H9 (cell line): ENCODE data around the gene DHCR7. TPM values are rescaled to one million over a fixed set of nuclear protein-coding genes. Genes with fewer than 3 reads are reported as not detected.

Experiments used
- DNase-seq: peaks from one replicate; pipeline ENCODE4 v3.0.0-alpha.2; 2017
- H2AFZ ChIP-seq: one replicate; pipeline ENCODE4 v1.6.1; 2013; ENCODE audit warnings: mild to moderate bottlenecking, low read length, control low read depth, moderate library complexity
- H2AK5ac ChIP-seq: 2 replicates; pipeline ENCODE4 v1.6.1; 2013; ENCODE audit warnings: low read length, control low read depth, mixed read lengths; ENCODE audit not compliant: insufficient read length
- H2BK120ac ChIP-seq: one replicate; pipeline ENCODE4 v1.6.1; 2013; ENCODE audit warnings: low read depth, mild to moderate bottlenecking, low read length, control low read depth, inconsistent platforms; ENCODE audit not compliant: poor library complexity, severe bottlenecking
- H2BK12ac ChIP-seq: 2 replicates; pipeline ENCODE4 v1.6.1; 2013; ENCODE audit warnings: low read length, control low read depth, mixed read lengths, low read depth; ENCODE audit not compliant: insufficient read length
- H2BK15ac ChIP-seq: 2 replicates; pipeline ENCODE4 v1.6.1; 2013; ENCODE audit warnings: low read depth, low read length, control low read depth
- H2BK20ac ChIP-seq: one replicate; pipeline ENCODE4 v1.6.1; 2013; ENCODE audit warnings: low read depth, mild to moderate bottlenecking, low read length, control low read depth, inconsistent platforms; ENCODE audit not compliant: poor library complexity, severe bottlenecking
- H2BK5ac ChIP-seq: 2 replicates; pipeline ENCODE4 v1.6.1; 2013; ENCODE audit warnings: low read length, control low read depth, mixed read lengths; ENCODE audit not compliant: insufficient read length
- H3K14ac ChIP-seq: 2 replicates; pipeline ENCODE4 v1.6.1; 2013; ENCODE audit warnings: low read length, control low read depth; ENCODE audit not compliant: insufficient read depth
- H3K18ac ChIP-seq: 2 replicates; pipeline ENCODE4 v1.6.1; 2013; ENCODE audit warnings: low read depth, mild to moderate bottlenecking, mixed read lengths, low read length, control low read depth; ENCODE audit not compliant: insufficient read length
- H3K23ac ChIP-seq: 2 replicates; pipeline ENCODE4 v1.6.1; 2013; ENCODE audit warnings: low read length, control low read depth, mixed read lengths, low read depth; ENCODE audit not compliant: insufficient read length
- H3K23me2 ChIP-seq: 2 replicates; pipeline ENCODE4 v1.6.1; 2013; ENCODE audit warnings: low read depth, mild to moderate bottlenecking, mixed read lengths, low read length, control low read depth; ENCODE audit not compliant: insufficient read length, poor library complexity, severe bottlenecking
- H3K27ac ChIP-seq: 2 replicates; pipeline ENCODE4 v1.5.1; 2013; ENCODE audit warnings: low read length, control low read depth, mixed read lengths, low read depth; ENCODE audit not compliant: insufficient read length
- H3K27me3 ChIP-seq: 2 replicates; pipeline ENCODE4 v1.6.1; 2013; ENCODE audit warnings: low read length, control low read depth, inconsistent platforms; ENCODE audit not compliant: insufficient read depth
- H3K4ac ChIP-seq: 2 replicates; pipeline ENCODE4 v1.6.1; 2013; ENCODE audit warnings: low read depth, mild to moderate bottlenecking, control low read depth, inconsistent platforms, low read length, moderate library complexity
- H3K4me1 ChIP-seq: 2 replicates; pipeline ENCODE4 v1.6.1; 2013; ENCODE audit warnings: low read length, control low read depth, inconsistent platforms; ENCODE audit not compliant: insufficient read depth
- H3K4me2 ChIP-seq: 2 replicates; pipeline ENCODE4 v1.6.1; 2013; ENCODE audit warnings: low read length, control low read depth, mixed read lengths; ENCODE audit not compliant: insufficient read length, insufficient read depth
- H3K56ac ChIP-seq: 2 replicates; pipeline ENCODE4 v1.6.1; 2013; ENCODE audit warnings: low read depth, mild to moderate bottlenecking, mixed read lengths, low read length, control low read depth; ENCODE audit not compliant: insufficient read length
- H3K79me1 ChIP-seq: 2 replicates; pipeline ENCODE4 v1.6.1; 2013; ENCODE audit warnings: low read depth, mild to moderate bottlenecking, moderate library complexity, low read length, control low read depth, inconsistent platforms; ENCODE audit not compliant: insufficient read depth, poor library complexity, severe bottlenecking
- H3K79me2 ChIP-seq: 2 replicates; pipeline ENCODE4 v1.6.1; 2013; ENCODE audit warnings: low read length, control low read depth, inconsistent platforms; ENCODE audit not compliant: insufficient read depth
- H3K9ac ChIP-seq: 2 replicates; pipeline ENCODE4 v1.6.1; 2013; ENCODE audit warnings: low read length, control low read depth, mixed read lengths; ENCODE audit not compliant: insufficient read length; ENCODE audit errors: extremely low read depth
- H3K9me3 ChIP-seq: one replicate; pipeline ENCODE4 v1.6.1; 2013; ENCODE audit warnings: low read depth, low read length, inconsistent platforms; ENCODE audit not compliant: control insufficient read depth
- H3T11ph ChIP-seq: one replicate; pipeline ENCODE4 v1.6.1; 2013; ENCODE audit warnings: mild to moderate bottlenecking, low read length, control low read depth, inconsistent platforms
- H4K20me1 ChIP-seq: one replicate; pipeline ENCODE4 v1.6.1; 2013; ENCODE audit not compliant: control insufficient read depth, insufficient read length, insufficient read depth
- H4K5ac ChIP-seq: 2 replicates; pipeline ENCODE4 v1.6.1; 2013; ENCODE audit warnings: low read depth, mild to moderate bottlenecking, mixed read lengths, low read length, control low read depth; ENCODE audit not compliant: insufficient read length
- H4K8ac ChIP-seq: replicated peaks from 2 replicates; pipeline ENCODE4 v1.6.1; 2013; ENCODE audit warnings: low read length, control low read depth, mixed read lengths, low read depth; ENCODE audit not compliant: insufficient read length
- H4K91ac ChIP-seq: 2 replicates; pipeline ENCODE4 v1.6.1; 2013; ENCODE audit warnings: low read depth, mild to moderate bottlenecking, moderate library complexity, mixed read lengths, low read length, control low read depth; ENCODE audit not compliant: insufficient read length
- H3K27ac Mint-ChIP-seq, 3 experiments: 2 replicates in 2 of 3; 3 replicates in 1 of 3; pipeline ENCODE4 v1.8.0; 2020 to 2021; ENCODE audit warnings: mixed read lengths in 3 of 3, mild to moderate bottlenecking in 1 of 3, moderate library complexity in 1 of 3
- H3K27me3 Mint-ChIP-seq: 2 replicates; pipeline ENCODE4 v1.8.0; 2021; ENCODE audit warnings: low read depth, mild to moderate bottlenecking, moderate library complexity, mixed read lengths
- H3K36me3 Mint-ChIP-seq, 3 experiments: 2 replicates in 2 of 3; 3 replicates in 1 of 3; pipeline ENCODE4 v1.8.0; 2020 to 2021; ENCODE audit warnings: low read depth in 3 of 3, mixed read lengths in 3 of 3; ENCODE audit not compliant: insufficient read depth in 1 of 3
- H3K4me1 Mint-ChIP-seq, 2 experiments: 2 replicates each; pipeline ENCODE4 v1.8.0; 2020; ENCODE audit warnings: mixed read lengths in 2 of 2
- H3K4me3 Mint-ChIP-seq, 2 experiments: 2 replicates in 1 of 2; 3 replicates in 1 of 2; pipeline ENCODE4 v1.8.0; 2020 to 2021; ENCODE audit warnings: mild to moderate bottlenecking in 2 of 2, mixed read lengths in 2 of 2, moderate library complexity in 1 of 2
- H3K9me3 Mint-ChIP-seq, 2 experiments: 2 replicates in 1 of 2; 3 replicates in 1 of 2; pipeline ENCODE4 v1.8.0; 2020; ENCODE audit warnings: mild to moderate bottlenecking in 2 of 2, mixed read lengths in 2 of 2, moderate library complexity in 1 of 2
- WGBS: extraction: QIAGEN DNeasy Blood & Tissue Kit; methylation state at CpG from one replicate; pipeline ENCODE4 v1.1.7; 2013; ENCODE audit warnings: missing lambda C conversion rate, low lambda C conversion rate, mixed read lengths; ENCODE audit not compliant: insufficient read length; ENCODE audit errors: extremely low coverage; 5-methylcytosine and 5-hydroxymethylcytosine counted together
- total RNA-seq: library from RNA; stranded (reverse); gene quantifications from 2 replicates; pipeline ENCODE4 v1.2.1, GENCODE V29; 2021
- TF ChIP-seq, protein P1 (sequence below): fragments of 200-600 bp; sonication (generic); conservative IDR thresholded peaks from 3 replicates; pipeline ENCODE4 v1.8.0; 2021; ENCODE audit warnings: antibody characterized with exemption, mild to moderate bottlenecking

DHCR7 gene
- total RNA-seq, 1 experiment from 2014 or later = 124 TPM

DNA sequence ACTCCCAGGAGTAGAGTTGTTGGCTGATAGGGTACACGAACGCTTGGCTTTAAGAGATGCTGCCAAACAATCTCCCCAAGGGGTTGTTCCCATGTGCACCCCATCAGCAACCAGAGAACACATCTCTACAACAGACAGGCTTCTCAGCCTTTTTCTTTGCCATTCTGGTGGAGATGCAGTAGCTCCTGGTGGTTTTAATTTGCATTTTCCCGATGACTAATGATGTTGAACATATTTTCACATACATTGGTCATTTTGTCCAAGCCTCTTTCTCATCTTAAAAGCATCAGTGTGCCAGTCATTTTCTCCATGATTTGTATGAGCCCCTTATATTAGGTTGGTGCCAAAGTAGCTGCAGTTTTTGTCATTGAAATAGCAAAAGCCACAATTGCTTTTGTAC is 21.8 kb downstream of the DHCR7 start:
- no peaks in the 10 kb centered on the region for H3K27me3 ChIP-seq
- no peak overlapping the region for H3K27ac ChIP-seq
- no peak overlapping the region for H3K4ac ChIP-seq
- H3K9ac ChIP-seq = no peak overlapping the region
- H4K8ac ChIP-seq = no peak overlapping the region
- no peak overlapping the region for H3K18ac ChIP-seq
- H3K79me1 ChIP-seq = no peaks in the 10 kb centered on the region
- no peaks in the 10 kb centered on the region for H3K23me2 ChIP-seq
- H3K27ac Mint-ChIP-seq = no peak overlapping the region
- H4K91ac ChIP-seq = no peak overlapping the region
- no peak overlapping the region for H2BK5ac ChIP-seq
- H2BK120ac ChIP-seq = no peak overlapping the region
- H3K56ac ChIP-seq = no peak overlapping the region
- H4K5ac ChIP-seq = no peak overlapping the region
- no peak overlapping the region for H3K4me3 Mint-ChIP-seq
- no peaks in the 10 kb centered on the region; the same call in none of the 2 replicates for H3K27me3 Mint-ChIP-seq
- no peak overlapping the region for H3K14ac ChIP-seq
- H3T11ph ChIP-seq = no peak overlapping the region
- H3K79me2 ChIP-seq = no peaks in the 10 kb centered on the region
- no peak overlapping the region for H2AK5ac ChIP-seq
- H3K4me1 Mint-ChIP-seq = peaks cover 4 to 6% of the 10 kb centered on the region in 2 experiments; a peak in 3 of 4 replicates
- no peaks in the 10 kb centered on the region; a peak in 1 of 7 replicates for H3K36me3 Mint-ChIP-seq
- no peak overlapping the region for H2BK20ac ChIP-seq
- H3K4me2 ChIP-seq = no peak overlapping the region
- TF ChIP-seq, protein P1, sequence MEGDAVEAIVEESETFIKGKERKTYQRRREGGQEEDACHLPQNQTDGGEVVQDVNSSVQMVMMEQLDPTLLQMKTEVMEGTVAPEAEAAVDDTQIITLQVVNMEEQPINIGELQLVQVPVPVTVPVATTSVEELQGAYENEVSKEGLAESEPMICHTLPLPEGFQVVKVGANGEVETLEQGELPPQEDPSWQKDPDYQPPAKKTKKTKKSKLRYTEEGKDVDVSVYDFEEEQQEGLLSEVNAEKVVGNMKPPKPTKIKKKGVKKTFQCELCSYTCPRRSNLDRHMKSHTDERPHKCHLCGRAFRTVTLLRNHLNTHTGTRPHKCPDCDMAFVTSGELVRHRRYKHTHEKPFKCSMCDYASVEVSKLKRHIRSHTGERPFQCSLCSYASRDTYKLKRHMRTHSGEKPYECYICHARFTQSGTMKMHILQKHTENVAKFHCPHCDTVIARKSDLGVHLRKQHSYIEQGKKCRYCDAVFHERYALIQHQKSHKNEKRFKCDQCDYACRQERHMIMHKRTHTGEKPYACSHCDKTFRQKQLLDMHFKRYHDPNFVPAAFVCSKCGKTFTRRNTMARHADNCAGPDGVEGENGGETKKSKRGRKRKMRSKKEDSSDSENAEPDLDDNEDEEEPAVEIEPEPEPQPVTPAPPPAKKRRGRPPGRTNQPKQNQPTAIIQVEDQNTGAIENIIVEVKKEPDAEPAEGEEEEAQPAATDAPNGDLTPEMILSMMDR = no peak
- H2BK15ac ChIP-seq = no peak overlapping the region
- peaks cover 0 to 7% of the 10 kb centered on the region in 2 experiments; a peak in 3 of 5 replicates for H3K9me3 Mint-ChIP-seq
- H3K9me3 ChIP-seq = no peaks in the 10 kb centered on the region
- no peaks in the 10 kb centered on the region for H3K4me1 ChIP-seq
- WGBS = no CpG with 5 or more reads among the region's 3 CpGs
- H3K23ac ChIP-seq = no peak overlapping the region
- no peak for DNase-seq
- no peaks in the 10 kb centered on the region for H4K20me1 ChIP-seq
- no peak overlapping the region for H2AFZ ChIP-seq
- H2BK12ac ChIP-seq = no peak overlapping the region
